Activated CD8-positive, alpha-beta T cell treated with anti-CD3 and anti-CD28 coated beads for 36 hours (primary cell): ENCODE measurements around the gene SCGB2B2. TPM values are rescaled to one million over a fixed set of nuclear protein-coding genes. Genes with fewer than 3 reads are reported as not detected.

Source experiments
- ATAC-seq: fragments of 200-7000 bp; cut with Tn5 transposase; one replicate; pipeline ENCODE4 v1.10.0; 2021; ENCODE audit warnings: mild to moderate bottlenecking, moderate library complexity
- CTCF ChIA-PET: fragments of 350-600 bp; sonication (Branson Sonifier 250); formaldehyde crosslinking; loops from one replicate; lab custom pipeline; 2021; ENCODE audit warnings: antibody characterized with exemption; lab: Charles Lee
- POLR2A ChIA-PET: fragments of 350-600 bp; sonication (Branson Sonifier 250); formaldehyde crosslinking; loops from one replicate; lab custom pipeline; 2021; ENCODE audit warnings: antibody characterized with exemption; lab: Charles Lee
- DNase-seq: peaks from one replicate; pipeline ENCODE4 v3.0.0-alpha.2; 2020
- H3K27ac Mint-ChIP-seq: one replicate; pipeline ENCODE4 v1.8.0; 2021; ENCODE audit warnings: mild to moderate bottlenecking, mixed read lengths
- H3K27me3 Mint-ChIP-seq: one replicate; pipeline ENCODE4 v1.8.0; 2021; ENCODE audit warnings: mixed read lengths
- H3K36me3 Mint-ChIP-seq: one replicate; pipeline ENCODE4 v1.8.0; 2021; ENCODE audit warnings: low read depth, mixed read lengths
- H3K4me1 Mint-ChIP-seq: one replicate; pipeline ENCODE4 v1.8.0; 2021; ENCODE audit warnings: low read depth, mixed read lengths
- H3K4me3 Mint-ChIP-seq: one replicate; pipeline ENCODE4 v1.8.0; 2021; ENCODE audit warnings: mild to moderate bottlenecking, moderate library complexity, mixed read lengths
- H3K9me3 Mint-ChIP-seq: one replicate; pipeline ENCODE4 v1.8.0; 2021; ENCODE audit warnings: mixed read lengths
- intact Hi-C: fragments of 100-400 bp; cut with micrococcal nuclease; formaldehyde crosslinking; loops from one replicate; pipeline ENCODE4 v1.10.0; 2022
- total RNA-seq, 2 experiments: library from RNA; stranded (reverse); gene quantifications; one replicate each; pipeline ENCODE4 v1.2.3, GENCODE V29; 2021
- TF ChIP-seq, protein P1 (sequence below): fragments of 200-600 bp; IDR thresholded peaks from one replicate; pipeline ENCODE4 v1.8.0; 2022; ENCODE audit warnings: antibody characterized with exemption, mild to moderate bottlenecking

SCGB2B2 gene
- total RNA-seq, 2 experiments from 2014 or later: 0.25 to 0.47 TPM

DNA sequence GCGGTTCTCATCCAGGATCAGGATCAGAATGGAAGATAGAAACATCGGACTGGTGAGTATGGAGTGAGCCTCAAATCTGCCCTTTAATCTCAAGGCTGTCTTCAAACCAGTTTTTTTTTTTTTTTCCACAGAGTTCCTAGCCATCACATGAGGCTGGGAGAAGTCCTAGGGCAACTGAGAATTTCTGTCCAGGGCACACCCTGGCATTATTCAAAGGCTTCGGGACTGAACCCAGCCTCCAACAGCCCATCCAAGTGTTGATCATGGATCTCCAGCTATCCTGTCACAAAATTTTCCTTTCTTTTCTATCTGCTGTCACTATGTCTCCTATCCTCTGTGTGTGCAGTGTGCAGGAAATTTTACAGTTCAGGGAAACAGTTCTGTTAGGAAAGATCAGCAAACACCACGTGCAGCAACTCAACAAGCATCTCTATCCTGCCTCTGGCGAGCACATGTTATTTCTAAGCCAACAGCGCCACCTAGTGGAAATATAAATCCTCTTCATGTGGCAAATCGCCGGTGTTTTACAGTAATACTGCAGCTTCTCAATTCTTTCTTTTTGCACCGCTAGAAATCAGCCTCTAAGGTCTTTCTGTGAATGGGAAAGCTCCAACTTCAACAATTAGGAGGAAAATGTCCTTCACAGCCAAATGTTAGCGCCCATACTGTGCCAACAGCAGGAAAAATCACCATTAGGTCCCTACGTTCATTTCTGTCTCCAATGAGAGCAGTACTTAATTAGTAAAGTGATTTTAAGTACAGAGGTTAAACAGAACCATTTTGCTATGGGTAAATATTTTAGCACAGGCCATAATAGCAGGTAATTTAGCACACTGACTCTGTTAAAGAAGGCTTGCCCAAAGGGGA lies 35.7 kb upstream of the SCGB2B2 start:
- no peak overlapping the region for H3K27ac Mint-ChIP-seq
- POLR2A ChIA-PET: interaction anchor here (1.0 kb wide), 1 partner anchor 35 kb away, joined by 3 read pairs; the partner anchor contains the start of gene ZNF302
- no peak overlapping the region for H3K4me3 Mint-ChIP-seq
- TF ChIP-seq, protein P1, sequence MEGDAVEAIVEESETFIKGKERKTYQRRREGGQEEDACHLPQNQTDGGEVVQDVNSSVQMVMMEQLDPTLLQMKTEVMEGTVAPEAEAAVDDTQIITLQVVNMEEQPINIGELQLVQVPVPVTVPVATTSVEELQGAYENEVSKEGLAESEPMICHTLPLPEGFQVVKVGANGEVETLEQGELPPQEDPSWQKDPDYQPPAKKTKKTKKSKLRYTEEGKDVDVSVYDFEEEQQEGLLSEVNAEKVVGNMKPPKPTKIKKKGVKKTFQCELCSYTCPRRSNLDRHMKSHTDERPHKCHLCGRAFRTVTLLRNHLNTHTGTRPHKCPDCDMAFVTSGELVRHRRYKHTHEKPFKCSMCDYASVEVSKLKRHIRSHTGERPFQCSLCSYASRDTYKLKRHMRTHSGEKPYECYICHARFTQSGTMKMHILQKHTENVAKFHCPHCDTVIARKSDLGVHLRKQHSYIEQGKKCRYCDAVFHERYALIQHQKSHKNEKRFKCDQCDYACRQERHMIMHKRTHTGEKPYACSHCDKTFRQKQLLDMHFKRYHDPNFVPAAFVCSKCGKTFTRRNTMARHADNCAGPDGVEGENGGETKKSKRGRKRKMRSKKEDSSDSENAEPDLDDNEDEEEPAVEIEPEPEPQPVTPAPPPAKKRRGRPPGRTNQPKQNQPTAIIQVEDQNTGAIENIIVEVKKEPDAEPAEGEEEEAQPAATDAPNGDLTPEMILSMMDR: peak; percentile 72
- intact Hi-C loops: loop anchor here (1.0 kb wide), 1 partner anchor 73 kb away; no protein-coding TSS in a partner anchor
- H3K9me3 Mint-ChIP-seq: peaks cover 12% of the 10 kb centered on the region
- peaks cover 11% of the 10 kb centered on the region for H3K36me3 Mint-ChIP-seq
- CTCF ChIA-PET: interaction anchor here (0.9 to 5.8 kb wide), 19 partner anchors 9 to 249 kb away, joined by 3 to 78 read pairs (median 4); partner anchors contain the start of genes SCGB2B2, ZNF181 and ZNF302
- DNase-seq (peak; percentile 69), ATAC-seq (peak; percentile 56)
- H3K4me1 Mint-ChIP-seq: peaks cover 2% of the 10 kb centered on the region
- H3K27me3 Mint-ChIP-seq: peaks cover 19% of the 10 kb centered on the region

DNA sequence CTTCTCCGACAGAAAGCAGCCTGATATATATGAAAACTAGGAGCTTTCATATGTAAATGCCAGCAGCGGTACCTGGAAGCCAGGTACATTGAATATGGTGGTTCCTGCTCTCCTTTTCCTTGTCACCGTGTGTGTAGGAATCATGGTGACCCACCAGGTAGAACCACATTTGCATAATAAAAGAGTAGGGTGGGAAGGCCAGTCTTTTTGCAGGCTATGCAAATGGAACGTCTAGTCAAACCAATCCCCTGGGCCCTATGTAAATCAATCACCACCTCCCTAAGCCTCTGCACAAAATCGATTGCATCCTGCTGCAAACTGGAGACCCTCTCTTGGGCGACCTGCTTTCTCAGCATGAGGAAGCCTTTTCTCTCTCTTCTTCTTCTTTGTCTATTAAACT lies 34.9 kb upstream of the SCGB2B2 start:
- ChIA-PET POLR2A (interaction anchor here (1.0 kb wide), 1 partner anchor 34 kb away, joined by 3 read pairs; the partner anchor contains the start of gene ZNF302), CTCF (interaction anchor here (0.7 to 5.8 kb wide), 15 partner anchors 10 to 248 kb away, joined by 3 to 78 read pairs (median 4); partner anchors contain the start of genes SCGB2B2, ZNF181 and ZNF302)
- no peak for ATAC-seq
- no peak for DNase-seq
- Mint-ChIP-seq H3K4me3 (no peak overlapping the region), H3K4me1 (peaks cover 2% of the 10 kb centered on the region), H3K36me3 (peaks cover 13% of the 10 kb centered on the region), H3K27ac (no peak overlapping the region), H3K27me3 (peaks cover 15% of the 10 kb centered on the region), H3K9me3 (peaks cover 15% of the 10 kb centered on the region)
- intact Hi-C loops: loop anchor here (1.0 kb wide), 1 partner anchor 73 kb away; no protein-coding TSS in a partner anchor
- TF ChIP-seq, protein P1: no peak

DNA sequence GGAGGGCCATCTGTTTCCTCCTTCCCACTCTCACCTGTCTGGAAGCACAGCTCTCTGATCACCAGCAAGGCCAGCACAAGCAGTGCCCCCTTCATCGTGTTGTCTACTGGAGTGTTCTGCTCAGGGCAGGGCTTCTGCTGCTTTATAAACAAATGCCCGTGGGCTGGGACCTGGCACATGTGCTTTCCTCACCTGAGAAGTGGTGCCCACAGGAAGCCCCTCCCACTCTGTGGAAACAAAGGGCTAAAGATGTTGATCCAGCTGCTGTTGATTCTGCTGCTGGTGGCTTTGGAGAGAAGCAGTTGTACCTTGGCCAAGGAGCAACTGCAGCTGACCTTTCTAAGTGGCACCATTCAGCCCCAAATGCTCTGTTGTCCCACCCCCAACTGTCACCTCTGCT lies 30.7 kb upstream of the SCGB2B2 start:
- Mint-ChIP-seq H3K27me3 (peaks cover 15% of the 10 kb centered on the region), H3K9me3 (peaks cover 8% of the 10 kb centered on the region), H3K4me3 (no peak overlapping the region), H3K36me3 (peaks cover 5% of the 10 kb centered on the region), H3K27ac (no peak overlapping the region), H3K4me1 (peaks cover 2% of the 10 kb centered on the region)
- intact Hi-C loops: no loop called here
- CTCF ChIA-PET: interaction anchor here (1.0 kb wide), 1 partner anchor 67 kb away, joined by 3 read pairs; no protein-coding TSS in a partner anchor
- no peak for DNase-seq
- TF ChIP-seq, protein P1: no peak
- POLR2A ChIA-PET: no interaction called here
- no peak for ATAC-seq

DNA sequence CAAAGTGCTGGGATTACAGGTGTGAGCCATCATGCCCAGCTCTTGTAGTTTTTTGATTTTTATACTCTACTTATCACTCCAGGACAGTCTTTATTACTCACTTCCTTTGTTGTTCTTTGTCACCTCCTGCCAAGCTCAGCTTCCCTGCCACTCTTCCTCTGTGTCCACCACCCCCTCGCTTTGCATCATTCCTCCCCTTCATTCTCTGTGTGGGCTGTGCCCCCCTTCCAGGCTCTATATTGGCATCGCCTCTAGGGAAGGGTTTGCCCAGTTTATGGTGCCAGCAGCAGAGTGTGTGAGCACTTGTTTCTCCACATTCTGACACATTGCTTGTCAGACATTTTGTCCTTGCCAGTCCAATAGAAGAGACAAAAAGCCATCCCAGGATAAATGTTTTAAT lies 15.6 kb upstream of the SCGB2B2 start:
- peaks cover 3% of the 10 kb centered on the region for H3K36me3 Mint-ChIP-seq
- no peaks in the 10 kb centered on the region for H3K4me1 Mint-ChIP-seq
- intact Hi-C loops: no loop called here
- TF ChIP-seq, protein P1: no peak
- DNase-seq (no peak), ATAC-seq (no peak)
- ChIA-PET CTCF (no interaction called here), POLR2A (no interaction called here)
- H3K27me3 Mint-ChIP-seq: peaks cover 16% of the 10 kb centered on the region
- no peak overlapping the region for H3K27ac Mint-ChIP-seq
- no peak overlapping the region for H3K4me3 Mint-ChIP-seq
- H3K9me3 Mint-ChIP-seq: peaks cover 16% of the 10 kb centered on the region

DNA sequence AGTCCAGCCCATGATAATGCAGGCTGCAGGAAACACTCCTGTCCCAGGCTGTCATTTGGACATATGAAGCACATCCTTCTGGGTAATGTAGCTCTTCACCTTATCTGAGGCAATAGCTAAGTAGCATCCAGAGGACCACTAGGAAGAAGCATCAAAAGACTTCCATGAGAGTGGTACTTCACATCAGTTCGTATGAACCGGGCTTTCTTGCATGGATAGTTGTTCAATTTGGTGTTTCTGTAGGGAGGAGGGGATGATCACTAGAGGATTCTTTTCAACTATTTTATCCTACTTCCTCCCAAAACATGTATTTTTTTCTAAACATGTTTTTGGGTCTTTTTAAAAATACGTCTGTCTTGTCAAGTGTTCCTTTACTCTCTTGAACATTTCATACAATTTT lies 13.4 kb upstream of the SCGB2B2 start:
- Mint-ChIP-seq H3K27ac (no peak overlapping the region), H3K27me3 (peaks cover 11% of the 10 kb centered on the region), H3K4me1 (no peaks in the 10 kb centered on the region), H3K4me3 (no peak overlapping the region), H3K36me3 (peaks cover 10% of the 10 kb centered on the region), H3K9me3 (peaks cover 38% of the 10 kb centered on the region)
- no peak for DNase-seq
- POLR2A ChIA-PET: interaction anchor here (0.6 kb wide), 1 partner anchor 199 kb away, joined by 3 read pairs; no protein-coding TSS in a partner anchor
- CTCF ChIA-PET: no interaction called here
- no peak for ATAC-seq
- intact Hi-C loops: no loop called here
- TF ChIP-seq, protein P1: no peak
